A549 (cell line): ENCODE data around the gene DYNLT2B.

Experiments used
- EP300 ChIP-seq, 2 experiments: fragments of >200 bp; sonication (Bioruptor Twin); formaldehyde crosslinking; IDR thresholded peaks; 2 replicates in 1 of 2; 3 replicates in 1 of 2; pipeline ENCODE4 v1.6.1; 2016 to 2017
- TF ChIP-seq, protein P1 (sequence below): fragments of >200 bp; sonication (Bioruptor Twin); formaldehyde crosslinking; IDR thresholded peaks from 3 replicates; pipeline ENCODE4 v1.5.1; 2016
- TF ChIP-seq, protein P2 (sequence below): fragments of 450-650 bp; IDR thresholded peaks from 2 replicates; pipeline ENCODE4 v1.6.1; 2014; ENCODE audit warnings: antibody characterized with exemption

DNA sequence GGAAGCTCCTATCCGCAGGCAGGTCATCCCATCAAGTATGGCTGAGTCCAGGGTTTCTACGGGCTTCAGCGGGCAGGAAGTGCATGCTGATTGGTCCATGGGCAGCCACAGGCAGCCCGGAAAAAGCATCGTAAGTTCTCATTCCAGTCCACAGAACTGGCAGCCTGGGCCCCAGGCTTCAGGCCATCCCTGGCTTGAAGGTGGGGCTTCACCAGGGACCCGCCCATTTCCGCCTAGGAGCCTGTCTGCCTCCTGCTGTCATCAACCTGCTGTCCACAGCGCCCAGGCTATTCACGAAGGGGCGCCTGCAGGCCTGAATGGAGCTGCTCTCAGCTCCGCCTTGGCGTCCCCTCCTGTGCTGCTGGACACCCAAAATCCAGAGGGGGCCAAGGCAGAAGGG is 44.4 kb downstream of the DYNLT2B start:
- TF ChIP-seq, protein P1, sequence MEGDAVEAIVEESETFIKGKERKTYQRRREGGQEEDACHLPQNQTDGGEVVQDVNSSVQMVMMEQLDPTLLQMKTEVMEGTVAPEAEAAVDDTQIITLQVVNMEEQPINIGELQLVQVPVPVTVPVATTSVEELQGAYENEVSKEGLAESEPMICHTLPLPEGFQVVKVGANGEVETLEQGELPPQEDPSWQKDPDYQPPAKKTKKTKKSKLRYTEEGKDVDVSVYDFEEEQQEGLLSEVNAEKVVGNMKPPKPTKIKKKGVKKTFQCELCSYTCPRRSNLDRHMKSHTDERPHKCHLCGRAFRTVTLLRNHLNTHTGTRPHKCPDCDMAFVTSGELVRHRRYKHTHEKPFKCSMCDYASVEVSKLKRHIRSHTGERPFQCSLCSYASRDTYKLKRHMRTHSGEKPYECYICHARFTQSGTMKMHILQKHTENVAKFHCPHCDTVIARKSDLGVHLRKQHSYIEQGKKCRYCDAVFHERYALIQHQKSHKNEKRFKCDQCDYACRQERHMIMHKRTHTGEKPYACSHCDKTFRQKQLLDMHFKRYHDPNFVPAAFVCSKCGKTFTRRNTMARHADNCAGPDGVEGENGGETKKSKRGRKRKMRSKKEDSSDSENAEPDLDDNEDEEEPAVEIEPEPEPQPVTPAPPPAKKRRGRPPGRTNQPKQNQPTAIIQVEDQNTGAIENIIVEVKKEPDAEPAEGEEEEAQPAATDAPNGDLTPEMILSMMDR, result no peak
- TF ChIP-seq, protein P2, sequence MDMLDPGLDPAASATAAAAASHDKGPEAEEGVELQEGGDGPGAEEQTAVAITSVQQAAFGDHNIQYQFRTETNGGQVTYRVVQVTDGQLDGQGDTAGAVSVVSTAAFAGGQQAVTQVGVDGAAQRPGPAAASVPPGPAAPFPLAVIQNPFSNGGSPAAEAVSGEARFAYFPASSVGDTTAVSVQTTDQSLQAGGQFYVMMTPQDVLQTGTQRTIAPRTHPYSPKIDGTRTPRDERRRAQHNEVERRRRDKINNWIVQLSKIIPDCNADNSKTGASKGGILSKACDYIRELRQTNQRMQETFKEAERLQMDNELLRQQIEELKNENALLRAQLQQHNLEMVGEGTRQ, result no peak
- no peak for TF ChIP-seq EP300 (IDR thresholded peaks at IDR 0.05)
